SU-DHL-6 (cell line): ENCODE data around the gene NDC1.

Experiments
- H2AFZ ChIP-seq: fragments of 200-600 bp; sonication (generic); 2 replicates; pipeline ENCODE4 v1.6.1; 2014; ENCODE audit warnings: low read depth, mild to moderate bottlenecking, moderate library complexity, mixed read lengths, antibody characterized with exemption, low read length; ENCODE audit not compliant: severe bottlenecking
- H3F3A ChIP-seq: fragments of 200-600 bp; shearing (Covaris generic); 2 replicates; pipeline ENCODE4 v1.6.0; 2016; ENCODE audit warnings: antibody characterized with exemption, mild to moderate bottlenecking; ENCODE audit not compliant: insufficient read depth
- H3K27ac ChIP-seq: fragments of 200-600 bp; sonication (generic); 2 replicates; pipeline ENCODE4 v1.5.1; 2016; ENCODE audit warnings: low read depth, mild to moderate bottlenecking, low read length, moderate library complexity, mixed read lengths
- H3K27me3 ChIP-seq: fragments of 200-600 bp; sonication (generic), shearing (Covaris generic); 2 replicates; pipeline ENCODE4 v1.6.0; 2014; ENCODE audit warnings: mild to moderate bottlenecking, low read length
- H3K36me3 ChIP-seq: fragments of 200-600 bp; sonication (generic); 2 replicates; pipeline ENCODE4 v1.6.1; 2014; ENCODE audit warnings: mild to moderate bottlenecking, low read length, mixed read lengths
- H3K4me2 ChIP-seq: fragments of 300-600, 200-600 bp; shearing (Covaris generic), sonication (generic); 2 replicates; pipeline ENCODE4 v1.6.0; 2014; ENCODE audit warnings: low read length, low read depth, mild to moderate bottlenecking; ENCODE audit not compliant: poor library complexity, severe bottlenecking
- H3K4me3 ChIP-seq: fragments of 200-600 bp; sonication (generic); 2 replicates; pipeline ENCODE4 v1.5.1; 2014; ENCODE audit warnings: antibody characterized with exemption, low read length, mild to moderate bottlenecking, mixed read lengths; ENCODE audit not compliant: insufficient read depth, poor library complexity, severe bottlenecking
- H3K79me2 ChIP-seq: fragments of 200-600 bp; sonication (generic); 2 replicates; pipeline ENCODE4 v1.6.1; 2014; ENCODE audit warnings: mild to moderate bottlenecking, low read length, moderate library complexity; ENCODE audit not compliant: insufficient read depth
- H3K9ac ChIP-seq: fragments of 200-600 bp; sonication (generic); 2 replicates; pipeline ENCODE4 v1.7.0; 2014; ENCODE audit warnings: mild to moderate bottlenecking, low read length
- H3K9me2 ChIP-seq: fragments of 200-600 bp; sonication (generic); replicated peaks from 2 replicates; pipeline ENCODE4 v1.6.1; 2014; ENCODE audit warnings: low read length; ENCODE audit not compliant: insufficient read depth
- H3K9me3 ChIP-seq: fragments of 200-600 bp; sonication (generic); 2 replicates; pipeline ENCODE4 v1.6.1; 2014; ENCODE audit warnings: low read length, mixed read lengths; ENCODE audit not compliant: insufficient read depth
- H4K20me1 ChIP-seq: fragments of 200-600 bp; sonication (generic); 2 replicates; pipeline ENCODE4 v1.6.1; 2014; ENCODE audit warnings: low read depth, mild to moderate bottlenecking, antibody characterized with exemption, low read length, moderate library complexity, mixed read lengths
- CTCF ChIP-seq: fragments of 200-600 bp; sonication (generic); IDR thresholded peaks from one replicate; pipeline ENCODE4 v1.5.1; 2017; ENCODE audit warnings: antibody characterized with exemption, mild to moderate bottlenecking, low read length, moderate library complexity; ENCODE audit not compliant: insufficient read depth, poor library complexity, severe bottlenecking
- EZH2phosphoT487 ChIP-seq: fragments of 200-600 bp; sonication (generic), shearing (Covaris generic); conservative IDR thresholded peaks from 2 replicates; pipeline ENCODE4 v1.6.1; 2018; ENCODE audit warnings: mild to moderate bottlenecking, antibody characterized with exemption, low read length, moderate library complexity, mixed read lengths

NDC1 gene

DNA sequence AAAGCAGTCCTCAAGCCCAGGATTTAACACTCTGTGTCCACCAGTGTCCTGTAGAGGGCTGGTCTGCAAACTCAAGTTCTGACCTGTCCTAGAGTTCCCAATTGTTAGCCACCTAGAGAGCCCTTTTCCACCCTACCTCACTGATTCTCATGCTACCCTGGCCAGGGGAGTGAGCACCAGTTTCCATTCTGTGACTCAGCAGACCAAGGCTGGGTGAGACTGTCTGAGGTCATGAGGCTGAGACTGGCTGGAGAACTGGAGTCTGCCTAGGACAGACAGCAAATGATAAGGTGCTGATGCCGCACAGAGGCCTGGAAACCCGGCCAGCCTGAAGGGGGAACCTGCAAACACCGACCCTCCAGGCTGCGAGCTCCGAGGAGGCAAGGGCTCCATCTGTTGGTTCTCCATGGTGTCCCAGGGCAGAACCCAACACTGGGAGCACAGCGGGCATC, 112.8 kb downstream of the NDC1 start:
- TF ChIP-seq EZH2phosphoT487 (no peak), CTCF (no peak)
- no peak overlapping the region for H3K4me3 ChIP-seq
- no peaks in the 10 kb centered on the region for H3K79me2 ChIP-seq
- H3F3A ChIP-seq: no peaks in the 10 kb centered on the region
- H3K4me2 ChIP-seq: no peak overlapping the region
- no peaks in the 10 kb centered on the region for H3K9me3 ChIP-seq
- H3K9me2 ChIP-seq: no peaks in the 10 kb centered on the region
- H3K9ac ChIP-seq: no peak overlapping the region
- no peak overlapping the region for H3K27ac ChIP-seq
- H3K27me3 ChIP-seq: no peaks in the 10 kb centered on the region
- no peaks in the 10 kb centered on the region for H3K36me3 ChIP-seq
- no peaks in the 10 kb centered on the region for H4K20me1 ChIP-seq
- H2AFZ ChIP-seq: no peak overlapping the region

DNA sequence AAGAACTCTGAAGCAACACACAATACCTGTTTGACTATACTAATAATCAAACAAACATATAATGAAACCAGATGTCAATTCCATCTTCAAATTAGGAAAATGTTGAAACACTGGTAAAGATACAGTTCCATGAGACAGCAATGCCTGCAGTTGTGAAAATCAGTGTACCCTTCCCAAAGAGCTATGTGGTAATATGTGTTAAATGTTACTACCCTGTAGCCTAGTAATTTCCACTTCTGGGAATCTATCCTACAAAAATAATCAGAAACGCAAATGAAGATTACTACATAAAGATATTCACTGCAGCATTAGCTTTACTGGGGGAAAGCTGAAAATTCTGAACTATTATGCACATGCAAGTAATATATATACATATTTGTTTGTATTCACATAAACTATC, 116.1 kb downstream of the NDC1 start:
- no peaks in the 10 kb centered on the region for H3K9me2 ChIP-seq
- no peaks in the 10 kb centered on the region for H3K9me3 ChIP-seq
- no peak overlapping the region for H3K27ac ChIP-seq
- no peak overlapping the region for H3K4me2 ChIP-seq
- no peaks in the 10 kb centered on the region for H3K36me3 ChIP-seq
- no peaks in the 10 kb centered on the region for H4K20me1 ChIP-seq
- H3K27me3 ChIP-seq: no peaks in the 10 kb centered on the region
- no peaks in the 10 kb centered on the region for H3F3A ChIP-seq
- no peak overlapping the region for H3K9ac ChIP-seq
- H2AFZ ChIP-seq: no peak overlapping the region
- TF ChIP-seq EZH2phosphoT487: no peak
- no peak for TF ChIP-seq CTCF
- no peak overlapping the region for H3K4me3 ChIP-seq
- H3K79me2 ChIP-seq: no peaks in the 10 kb centered on the region

DNA sequence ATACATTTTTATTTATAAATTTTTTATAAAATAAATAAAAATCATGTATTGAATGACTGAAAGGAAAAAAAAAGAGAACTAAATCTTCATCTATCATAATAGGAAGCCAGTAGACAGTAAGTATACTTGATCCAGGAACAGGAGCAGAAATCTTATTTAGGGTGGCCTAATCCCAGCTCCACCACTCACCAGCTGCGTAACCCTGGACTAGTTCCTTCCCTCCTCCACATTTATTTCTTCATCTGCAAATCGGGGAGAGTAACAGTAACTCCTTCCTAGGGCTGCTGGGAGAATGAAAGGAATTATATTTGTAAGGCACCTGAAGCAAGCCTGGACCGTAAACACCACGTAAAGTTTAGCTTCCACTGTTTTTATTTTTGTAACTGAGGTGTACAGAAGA, 117.0 kb downstream of the NDC1 start:
- Histone ChIP-seq H4K20me1 (no peaks in the 10 kb centered on the region), H3K4me3 (no peak overlapping the region), H3K27me3 (no peaks in the 10 kb centered on the region), H3K79me2 (no peaks in the 10 kb centered on the region), H3K9ac (no peak overlapping the region), H3K9me3 (no peaks in the 10 kb centered on the region), H3K4me2 (no peak overlapping the region), H3K36me3 (no peaks in the 10 kb centered on the region), H3K9me2 (no peaks in the 10 kb centered on the region), H3K27ac (no peak overlapping the region), H3F3A (no peaks in the 10 kb centered on the region), H2AFZ (no peak overlapping the region)
- TF ChIP-seq CTCF: no peak
- TF ChIP-seq EZH2phosphoT487: no peak
